ENCODE data around the gene ELOVL6. TPM values are rescaled to one million over a fixed set of nuclear protein-coding genes. Genes with fewer than 3 reads are reported as not detected.

The ELOVL6 gene
- total and polyA plus RNA-seq, 2 donors (not counting 1 experiment from before 2014, with no cell fraction given) = 15.0 to 43.4 TPM

GRCh38 chr4:110207233-110207632 is 8.8 kb upstream of the ELOVL6 start:
- TF ChIP-seq EZH2 (IDR thresholded peaks at IDR 0.05; ENCODE audit: low read length, missing control alignments) (no peak), CTCF (conservative IDR thresholded peaks at IDR 0.05 in 1 of 2, IDR thresholded peaks at IDR 0.05 in 1 of 2; ENCODE audit: low read depth in 1 of 2, low read length in 2 of 2) (no peak)
- no peak overlapping the region for H3K27ac ChIP-seq (ENCODE audit: insufficient read depth, low read length)
- no peak for DNase-seq (ENCODE audit: low read depth in 2 of 2)
- H3K9ac ChIP-seq (ENCODE audit: insufficient read depth, low read length) = no peak overlapping the region
- no peaks in the 10 kb centered on the region for H3K27me3 ChIP-seq (ENCODE audit: control insufficient read depth, insufficient read depth, low read length)
- no peaks in the 10 kb centered on the region for H4K20me1 ChIP-seq (ENCODE audit: control insufficient read depth, extremely low read depth, insufficient read depth, low read length)
- H3K4me3 ChIP-seq (replicated peaks in 1 of 4; ENCODE audit: control extremely low read depth in 1 of 4, insufficient read depth in 1 of 4, low read depth in 3 of 4, low read length in 4 of 4) = no peak overlapping the region
- H2AFZ ChIP-seq (ENCODE audit: low read length) = no peak overlapping the region
- H3K79me2 ChIP-seq (ENCODE audit: control insufficient read depth, insufficient read depth, low read length) = no peaks in the 10 kb centered on the region
- H3K36me3 ChIP-seq (ENCODE audit: control insufficient read depth, insufficient read depth, low read length) = no peaks in the 10 kb centered on the region
- no peaks in the 10 kb centered on the region for H3K9me3 ChIP-seq (ENCODE audit: control insufficient read depth, insufficient read depth, low read depth, low read length)
- no peak overlapping the region for H3K4me2 ChIP-seq (ENCODE audit: extremely low read depth, insufficient read depth, low read length)
- no peaks in the 10 kb centered on the region for H3K4me1 ChIP-seq (ENCODE audit: control insufficient read depth, extremely low read depth, insufficient read depth, low read length)

DNA sequence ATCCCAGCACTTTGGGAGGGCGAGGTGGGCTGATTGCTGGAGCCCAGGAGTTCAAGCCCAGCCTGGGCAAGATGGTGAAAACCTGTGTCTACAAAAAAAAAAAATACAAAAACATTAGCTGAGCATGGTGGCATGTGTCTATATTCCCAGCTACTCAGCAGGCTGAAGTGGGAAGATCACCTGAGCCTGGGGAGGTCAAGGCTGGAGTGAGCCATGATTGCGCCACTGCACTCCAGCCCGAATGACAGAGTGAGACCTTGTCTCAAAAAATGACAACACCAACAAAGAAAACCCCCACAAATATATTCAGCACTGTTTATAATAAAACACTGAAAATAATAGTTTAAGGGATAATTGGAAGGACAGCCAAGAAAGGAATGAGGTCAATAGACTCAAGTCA is 3.6 kb upstream of the ELOVL6 start:
- Histone ChIP-seq H3K4me3 (replicated peaks in 1 of 4; ENCODE audit: control extremely low read depth in 1 of 4, insufficient read depth in 1 of 4, low read depth in 3 of 4, low read length in 4 of 4) (no peak overlapping the region), H3K9ac (ENCODE audit: insufficient read depth, low read length) (no peak overlapping the region), H3K27me3 (ENCODE audit: control insufficient read depth, insufficient read depth, low read length) (no peaks in the 10 kb centered on the region), H2AFZ (ENCODE audit: low read length) (no peak overlapping the region), H4K20me1 (ENCODE audit: control insufficient read depth, extremely low read depth, insufficient read depth, low read length) (no peaks in the 10 kb centered on the region), H3K4me2 (ENCODE audit: extremely low read depth, insufficient read depth, low read length) (no peak overlapping the region), H3K4me1 (ENCODE audit: control insufficient read depth, extremely low read depth, insufficient read depth, low read length) (peaks cover 2% of the 10 kb centered on the region), H3K27ac (ENCODE audit: insufficient read depth, low read length) (no peak overlapping the region), H3K9me3 (ENCODE audit: control insufficient read depth, insufficient read depth, low read depth, low read length) (no peaks in the 10 kb centered on the region), H3K79me2 (ENCODE audit: control insufficient read depth, insufficient read depth, low read length) (peaks cover 12% of the 10 kb centered on the region), H3K36me3 (ENCODE audit: control insufficient read depth, insufficient read depth, low read length) (no peaks in the 10 kb centered on the region)
- no peak for DNase-seq (ENCODE audit: low read depth in 2 of 2)
- TF ChIP-seq CTCF (conservative IDR thresholded peaks at IDR 0.05 in 1 of 2, IDR thresholded peaks at IDR 0.05 in 1 of 2; ENCODE audit: low read depth in 1 of 2, low read length in 2 of 2) (no peak), EZH2 (IDR thresholded peaks at IDR 0.05; ENCODE audit: low read length, missing control alignments) (no peak)

GRCh38 chr4:110201502-110201901 is 3.1 kb upstream of the ELOVL6 start:
- no peaks in the 10 kb centered on the region for H3K9me3 ChIP-seq (ENCODE audit: control insufficient read depth, insufficient read depth, low read depth, low read length)
- TF ChIP-seq CTCF (conservative IDR thresholded peaks at IDR 0.05 in 1 of 2, IDR thresholded peaks at IDR 0.05 in 1 of 2; ENCODE audit: low read depth in 1 of 2, low read length in 2 of 2) = no peak
- TF ChIP-seq EZH2 (IDR thresholded peaks at IDR 0.05; ENCODE audit: low read length, missing control alignments) = no peak

More at GRCh38 chr4:110201502-110201901, 3.1 kb upstream of the ELOVL6 start:
- H3K4me1 ChIP-seq (ENCODE audit: control insufficient read depth, extremely low read depth, insufficient read depth, low read length) = peaks cover 2% of the 10 kb centered on the region
- H3K4me2 ChIP-seq (ENCODE audit: extremely low read depth, insufficient read depth, low read length) = no peak overlapping the region
- peaks cover 13% of the 10 kb centered on the region for H3K79me2 ChIP-seq (ENCODE audit: control insufficient read depth, insufficient read depth, low read length)
- no peak for DNase-seq (ENCODE audit: low read depth in 2 of 2)
- no peaks in the 10 kb centered on the region for H4K20me1 ChIP-seq (ENCODE audit: control insufficient read depth, extremely low read depth, insufficient read depth, low read length)
- no peaks in the 10 kb centered on the region for H3K36me3 ChIP-seq (ENCODE audit: control insufficient read depth, insufficient read depth, low read length)
- H2AFZ ChIP-seq (ENCODE audit: low read length) = no peak overlapping the region
- H3K27ac ChIP-seq (ENCODE audit: insufficient read depth, low read length) = no peak overlapping the region
- H3K4me3 ChIP-seq (replicated peaks in 1 of 4; ENCODE audit: control extremely low read depth in 1 of 4, insufficient read depth in 1 of 4, low read depth in 3 of 4, low read length in 4 of 4) = no peak overlapping the region
- H3K27me3 ChIP-seq (ENCODE audit: control insufficient read depth, insufficient read depth, low read length) = no peaks in the 10 kb centered on the region
- H3K9ac ChIP-seq (ENCODE audit: insufficient read depth, low read length) = no peak overlapping the region
